Activated CD8-positive, alpha-beta memory T cell treated with anti-CD3 and anti-CD28 coated beads, Interleukin-2, amount 10 ng/mL, durations not matched to agents 7 days and 5 days (primary cell): ENCODE results near the gene FURIN. TPM values are rescaled to one million over a fixed set of nuclear protein-coding genes. Genes with fewer than 3 reads are reported as not detected.
"Not testable (repeated sequence)": the region's sequence is repeated elsewhere in the genome, so short reads cannot be mapped to it uniquely, and the experiment has no call there.

Experiments used
- ATAC-seq: fragments of 150-1000 bp; cut with Tn5 transposase; one replicate; pipeline ENCODE4 v1.10.0; 2021; ENCODE audit warnings: moderate library complexity
- CTCF ChIA-PET: fragments of 350-600 bp; sonication (Branson Sonifier 250); formaldehyde crosslinking; loops from one replicate; lab custom pipeline; 2021; ENCODE audit warnings: antibody characterized with exemption; lab: Charles Lee
- DNase-seq: peaks from one replicate; pipeline ENCODE4 v3.0.0-alpha.2; 2020
- H3K27ac Mint-ChIP-seq: one replicate; pipeline ENCODE4 v1.8.0; 2021; ENCODE audit warnings: mild to moderate bottlenecking, mixed read lengths
- H3K27me3 Mint-ChIP-seq: one replicate; pipeline ENCODE4 v1.8.0; 2021; ENCODE audit warnings: mixed read lengths
- H3K36me3 Mint-ChIP-seq: one replicate; pipeline ENCODE4 v1.8.0; 2021; ENCODE audit warnings: mild to moderate bottlenecking, mixed read lengths
- H3K4me1 Mint-ChIP-seq: one replicate; pipeline ENCODE4 v1.8.0; 2021; ENCODE audit warnings: mixed read lengths
- H3K4me3 Mint-ChIP-seq: one replicate; pipeline ENCODE4 v1.8.0; 2021; ENCODE audit warnings: mild to moderate bottlenecking, moderate library complexity, mixed read lengths
- H3K9me3 Mint-ChIP-seq: one replicate; pipeline ENCODE4 v1.8.0; 2022; ENCODE audit warnings: low read depth, mixed read lengths
- total RNA-seq, 2 experiments: library from RNA; stranded (reverse); gene quantifications; one replicate each; pipeline ENCODE4 v1.2.3, GENCODE V29; 2021

The FURIN gene
- 100 to 1,000 TPM; 487 to 625 TPM for total RNA-seq

GRCh38 chr15:90868261-90868689 is at the start of gene FURIN:
FURIN (plus strand) TSS chr15:90868588; CDS start chr15:90875741, 7,153 bp downstream.
- Mint-ChIP-seq H3K4me3 (peak within 1 kb of the TSS; percentile 83), H3K27ac (peak within 1 kb of the TSS; percentile 86), H3K36me3 (peaks cover 20% of the 10 kb centered on the region), H3K9me3 (no peaks in the 10 kb centered on the region), H3K4me1 (peaks cover 49% of the 10 kb centered on the region), H3K27me3 (no peaks in the 10 kb centered on the region)
- CTCF ChIA-PET, result interaction anchor here (1.0 to 2.0 kb wide), 7 partner anchors 9 to 220 kb away, joined by 3 to 13 read pairs (median 4); partner anchors contain the start of gene HDDC3
- DNase-seq (no peak), ATAC-seq (no peak)

- Mint-ChIP-seq H3K4me3 (no peak overlapping the region), H3K4me1 (peaks cover 80% of the 10 kb centered on the region)
- peak; percentile 21 for ATAC-seq
Observed at GRCh38 chr15:90819390-90819789, 49.0 kb upstream of the FURIN start.

GRCh38 chr15:90819850-90820249 is 48.5 kb upstream of the FURIN start:
- H3K27ac Mint-ChIP-seq, result peak overlapping the region; percentile 91
- no peaks in the 10 kb centered on the region for H3K27me3 Mint-ChIP-seq
- ATAC-seq (peak; percentile 42), DNase-seq (peak; percentile 77)
- peaks cover 78% of the 10 kb centered on the region for H3K4me1 Mint-ChIP-seq
- CTCF ChIA-PET, result interaction anchor here (1.4 to 3.6 kb wide), 3 partner anchors 10 to 66 kb away, joined by 5 to 34 read pairs (median 5); partner anchors contain the start of gene FES
- H3K9me3 Mint-ChIP-seq, result no peaks in the 10 kb centered on the region
- H3K36me3 Mint-ChIP-seq, result peaks cover 20% of the 10 kb centered on the region
- no peak overlapping the region for H3K4me3 Mint-ChIP-seq

More at GRCh38 chr15:90819390-90819789, 49.0 kb upstream of the FURIN start:
- Mint-ChIP-seq H3K27ac (peak overlapping the region; percentile 91), H3K27me3 (no peaks in the 10 kb centered on the region), H3K9me3 (no peaks in the 10 kb centered on the region), H3K36me3 (peaks cover 23% of the 10 kb centered on the region)
- CTCF ChIA-PET, result interaction anchor here (2.0 to 3.6 kb wide), 5 partner anchors 8 to 66 kb away, joined by 8 to 34 read pairs (median 16); partner anchors contain the start of gene FES
- no peak for DNase-seq

- Mint-ChIP-seq H3K27me3 (no peaks in the 10 kb centered on the region), H3K4me3 (no peak overlapping the region), H3K27ac (peak overlapping the region; percentile 91), H3K36me3 (peaks cover 17% of the 10 kb centered on the region), H3K4me1 (peaks cover 73% of the 10 kb centered on the region), H3K9me3 (no peaks in the 10 kb centered on the region)
- DNase-seq (no peak), ATAC-seq (no peak)
- CTCF ChIA-PET, result interaction anchor here (0.6 to 1.9 kb wide), 4 partner anchors 9 to 123 kb away, joined by 3 to 5 read pairs (median 4); no protein-coding TSS in a partner anchor
Observed at GRCh38 chr15:90820481-90820880, 47.9 kb upstream of the FURIN start.

- Mint-ChIP-seq H3K9me3 (no peaks in the 10 kb centered on the region), H3K27me3 (no peaks in the 10 kb centered on the region), H3K4me1 (peaks cover 72% of the 10 kb centered on the region), H3K36me3 (peaks cover 20% of the 10 kb centered on the region), H3K27ac (peak overlapping the region; percentile 39), H3K4me3 (no peak overlapping the region)
- DNase-seq (no peak), ATAC-seq (no peak)
- CTCF ChIA-PET, result interaction anchor here (1.4 to 1.9 kb wide), 2 partner anchors 9 to 20 kb away, joined by 3 to 4 read pairs; no protein-coding TSS in a partner anchor
Observed at GRCh38 chr15:90822204-90822955, 46.0 kb upstream of the FURIN start.

GRCh38 chr15:90823455-90823974 is 44.9 kb upstream of the FURIN start:
- Mint-ChIP-seq H3K36me3 (peaks cover 25% of the 10 kb centered on the region), H3K27me3 (no peaks in the 10 kb centered on the region), H3K4me1 (peaks cover 72% of the 10 kb centered on the region), H3K9me3 (no peaks in the 10 kb centered on the region), H3K27ac (peak overlapping the region; percentile 11), H3K4me3 (no peak overlapping the region)
- CTCF ChIA-PET, result interaction anchor here (1.3 to 1.4 kb wide), 2 partner anchors 8 to 9 kb away, joined by 3 read pairs; no protein-coding TSS in a partner anchor
- ATAC-seq, result no peak
- no peak for DNase-seq

GRCh38 chr15:90825115-90825899 is 43.1 kb upstream of the FURIN start:
- not testable (repeated sequence) for H3K4me3 Mint-ChIP-seq, H3K27me3 Mint-ChIP-seq, ATAC-seq, H3K27ac Mint-ChIP-seq, DNase-seq, H3K9me3 Mint-ChIP-seq
- Mint-ChIP-seq H3K4me1 (peaks cover 71% of the 10 kb centered on the region), H3K36me3 (peaks cover 25% of the 10 kb centered on the region)
- CTCF ChIA-PET, result interaction anchor here (1.3 kb wide), 1 partner anchor 25 kb away, joined by 3 read pairs; no protein-coding TSS in a partner anchor

GRCh38 chr15:90826206-90826885 is 42.0 kb upstream of the FURIN start:
- ATAC-seq, result not testable (repeated sequence)

GRCh38 chr15:90826886-90827435 is 41.4 kb upstream of the FURIN start:
- H3K9me3 Mint-ChIP-seq, result no peaks in the 10 kb centered on the region
- no peak for DNase-seq
- CTCF ChIA-PET, result interaction anchor here (1.0 to 3.6 kb wide), 5 partner anchors 9 to 107 kb away, joined by 3 to 16 read pairs (median 5); partner anchors contain the start of gene HDDC3
- peaks cover 73% of the 10 kb centered on the region for H3K4me1 Mint-ChIP-seq
- peaks cover 26% of the 10 kb centered on the region for H3K36me3 Mint-ChIP-seq
- no peaks in the 10 kb centered on the region for H3K27me3 Mint-ChIP-seq
- ATAC-seq, result no peak
- peak overlapping the region; percentile 56 for H3K27ac Mint-ChIP-seq
- H3K4me3 Mint-ChIP-seq, result no peak overlapping the region

More at GRCh38 chr15:90826206-90826885, 42.0 kb upstream of the FURIN start:
- DNase-seq, H3K27me3 Mint-ChIP-seq, H3K9me3 Mint-ChIP-seq, H3K4me3 Mint-ChIP-seq: not testable (repeated sequence)
- CTCF ChIA-PET, result interaction anchor here (1.0 to 3.6 kb wide), 5 partner anchors 8 to 108 kb away, joined by 3 to 16 read pairs (median 5); partner anchors contain the start of gene HDDC3
- peaks cover 74% of the 10 kb centered on the region for H3K4me1 Mint-ChIP-seq
- peak overlapping the region; percentile 56 for H3K27ac Mint-ChIP-seq
- peaks cover 28% of the 10 kb centered on the region for H3K36me3 Mint-ChIP-seq

- Mint-ChIP-seq H3K9me3 (no peaks in the 10 kb centered on the region), H3K4me1 (peaks cover 76% of the 10 kb centered on the region), H3K36me3 (peaks cover 24% of the 10 kb centered on the region), H3K27me3 (no peaks in the 10 kb centered on the region), H3K27ac (peak overlapping the region; percentile 56), H3K4me3 (no peak overlapping the region)
- ATAC-seq, result no peak
- CTCF ChIA-PET, result interaction anchor here (1.7 to 3.6 kb wide), 3 partner anchors 10 to 13 kb away, joined by 5 to 16 read pairs (median 10); no protein-coding TSS in a partner anchor
- no peak for DNase-seq
Observed at GRCh38 chr15:90828111-90828510, 40.3 kb upstream of the FURIN start.

GRCh38 chr15:90829126-90829525 is 39.3 kb upstream of the FURIN start:
- Mint-ChIP-seq H3K4me3 (peak overlapping the region; percentile 24), H3K36me3 (peaks cover 26% of the 10 kb centered on the region), H3K9me3 (no peaks in the 10 kb centered on the region), H3K27me3 (no peaks in the 10 kb centered on the region), H3K27ac (peak overlapping the region; percentile 93), H3K4me1 (peaks cover 81% of the 10 kb centered on the region)
- DNase-seq (no peak), ATAC-seq (no peak)
- CTCF ChIA-PET, result interaction anchor here (1.0 to 3.6 kb wide), 8 partner anchors 8 to 105 kb away, joined by 3 to 16 read pairs (median 5); partner anchors contain the start of gene UNC45A
